GM13976 (cell line): ENCODE data around the gene RPL5.

Source experiments
- DNase-seq: peaks from one replicate; pipeline ENCODE4 v3.0.0; 2012; ENCODE audit warnings: low spot score
- in situ Hi-C: fragments of 300-500 bp; cut with MboI; formaldehyde crosslinking; loops from one replicate; pipeline ENCODE4 v1.12.0; 2022; ENCODE audit warnings: low sequenced_read_pairs, mixed read lengths, inconsistent platforms; ENCODE audit not compliant: unreplicated experiment
- TF ChIP-seq, protein P1 (sequence below): IDR thresholded peaks from 2 replicates; pipeline ENCODE4 v1.5.1; 2012; ENCODE audit warnings: borderline replicate concordance, mild to moderate bottlenecking; ENCODE audit not compliant: insufficient read depth; ENCODE audit errors: extremely low read depth, missing control alignments, control extremely low read depth

Gene RPL5

DNA sequence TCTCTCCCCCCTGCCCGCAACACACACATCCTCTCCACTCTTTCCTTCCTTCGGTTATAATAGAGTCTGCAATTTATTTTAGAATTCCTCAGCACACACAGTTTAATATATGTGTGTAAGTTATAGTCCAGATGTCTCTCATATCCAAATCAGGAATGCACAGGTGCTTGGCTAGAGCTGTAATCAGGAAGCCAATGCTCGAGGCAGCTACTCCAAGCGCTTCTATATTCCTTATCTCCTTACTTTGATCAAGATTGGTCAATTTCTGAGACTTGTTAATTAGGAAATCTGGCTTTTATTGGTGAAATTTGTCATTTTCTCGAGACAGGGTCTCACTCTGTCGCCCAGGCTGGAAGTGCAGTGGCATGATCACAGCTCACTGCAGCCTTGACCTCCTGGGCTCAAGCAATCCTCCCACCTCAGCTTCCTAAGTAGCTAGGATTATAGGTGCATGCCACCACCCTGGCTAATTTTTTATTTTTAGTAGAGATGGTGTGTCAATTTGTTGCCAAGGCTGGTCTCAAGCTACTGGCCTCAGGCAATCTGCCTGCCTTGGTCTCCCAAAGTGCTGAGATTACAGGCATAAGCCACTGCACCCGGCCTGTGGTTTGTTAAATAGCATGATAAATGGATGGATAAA is 27.7 kb downstream of the RPL5 start:
- in situ Hi-C loops = loop anchor here (5.0 to 10.0 kb wide), 2 partner anchors 95 to 133 kb away; no protein-coding TSS in a partner anchor
- DNase-seq = no peak
- TF ChIP-seq, protein P1, sequence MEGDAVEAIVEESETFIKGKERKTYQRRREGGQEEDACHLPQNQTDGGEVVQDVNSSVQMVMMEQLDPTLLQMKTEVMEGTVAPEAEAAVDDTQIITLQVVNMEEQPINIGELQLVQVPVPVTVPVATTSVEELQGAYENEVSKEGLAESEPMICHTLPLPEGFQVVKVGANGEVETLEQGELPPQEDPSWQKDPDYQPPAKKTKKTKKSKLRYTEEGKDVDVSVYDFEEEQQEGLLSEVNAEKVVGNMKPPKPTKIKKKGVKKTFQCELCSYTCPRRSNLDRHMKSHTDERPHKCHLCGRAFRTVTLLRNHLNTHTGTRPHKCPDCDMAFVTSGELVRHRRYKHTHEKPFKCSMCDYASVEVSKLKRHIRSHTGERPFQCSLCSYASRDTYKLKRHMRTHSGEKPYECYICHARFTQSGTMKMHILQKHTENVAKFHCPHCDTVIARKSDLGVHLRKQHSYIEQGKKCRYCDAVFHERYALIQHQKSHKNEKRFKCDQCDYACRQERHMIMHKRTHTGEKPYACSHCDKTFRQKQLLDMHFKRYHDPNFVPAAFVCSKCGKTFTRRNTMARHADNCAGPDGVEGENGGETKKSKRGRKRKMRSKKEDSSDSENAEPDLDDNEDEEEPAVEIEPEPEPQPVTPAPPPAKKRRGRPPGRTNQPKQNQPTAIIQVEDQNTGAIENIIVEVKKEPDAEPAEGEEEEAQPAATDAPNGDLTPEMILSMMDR = no peak

DNA sequence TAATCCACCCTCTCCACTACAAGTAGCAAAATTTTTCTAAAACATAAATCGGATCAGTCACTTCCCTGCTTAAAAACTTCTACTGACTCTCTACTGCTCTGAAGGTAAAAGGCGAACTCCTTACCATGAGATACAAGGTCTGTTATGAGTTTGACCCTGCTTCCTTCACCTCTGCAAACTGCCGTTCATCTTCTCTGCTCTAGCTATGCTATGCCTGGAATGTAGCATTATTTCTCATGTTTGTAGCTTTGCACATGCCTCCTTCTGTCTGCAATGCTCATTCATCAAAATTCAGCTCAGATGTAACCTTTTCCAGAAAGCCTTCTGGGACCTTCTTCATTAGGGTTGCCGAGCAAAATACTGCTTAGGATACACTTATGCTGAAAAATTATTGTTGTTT is 30.8 kb downstream of the RPL5 start:
- no peak for DNase-seq
- TF ChIP-seq, protein P1 = no peak
- in situ Hi-C loops = loop anchor here (10.0 kb wide), 1 partner anchor 92 kb away; no protein-coding TSS in a partner anchor

DNA sequence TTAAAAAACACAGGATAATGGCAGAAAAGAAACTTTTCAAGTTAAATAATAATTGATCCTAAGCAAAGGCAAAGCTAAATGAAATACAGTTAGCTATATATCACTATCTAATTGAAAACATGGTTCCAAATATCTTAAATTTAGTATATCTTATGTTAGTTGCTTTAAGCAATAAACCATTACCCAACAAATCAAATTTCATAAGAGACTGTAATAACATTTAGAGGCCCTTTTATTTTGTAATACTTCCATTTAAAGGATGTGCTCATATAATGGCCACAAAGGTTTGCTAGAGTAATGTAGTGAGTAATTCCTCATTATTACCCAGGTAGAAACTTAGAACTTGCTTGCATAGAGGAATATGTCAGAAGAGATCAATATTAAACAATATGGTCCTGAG is 32.3 kb downstream of the RPL5 start:
- no peak for DNase-seq
- in situ Hi-C loops = loop anchor here (10.0 kb wide), 1 partner anchor 91 kb away; no protein-coding TSS in a partner anchor
- TF ChIP-seq, protein P1 = no peak

DNA sequence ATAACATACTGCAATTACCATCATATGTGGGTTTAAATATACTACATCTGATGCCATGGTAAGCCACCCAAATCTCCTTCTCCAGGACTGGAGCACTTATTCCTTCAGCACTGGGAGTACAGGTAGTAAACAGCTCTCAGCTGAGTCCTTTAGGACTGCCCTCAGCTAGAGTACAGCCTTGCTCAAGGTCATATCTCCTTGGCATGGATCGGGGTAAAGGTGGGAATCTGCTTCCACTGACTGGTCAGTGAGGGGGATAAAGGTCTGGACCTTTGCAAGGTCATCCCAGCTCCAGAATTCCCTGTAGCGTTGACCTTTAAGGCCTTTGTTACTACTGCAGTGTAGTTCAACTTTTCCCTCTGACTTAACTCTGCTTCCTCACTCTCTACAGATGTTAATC is 38.8 kb downstream of the RPL5 start:
- TF ChIP-seq, protein P1 = no peak
- no peak for DNase-seq
- in situ Hi-C loops = no loop called here

DNA sequence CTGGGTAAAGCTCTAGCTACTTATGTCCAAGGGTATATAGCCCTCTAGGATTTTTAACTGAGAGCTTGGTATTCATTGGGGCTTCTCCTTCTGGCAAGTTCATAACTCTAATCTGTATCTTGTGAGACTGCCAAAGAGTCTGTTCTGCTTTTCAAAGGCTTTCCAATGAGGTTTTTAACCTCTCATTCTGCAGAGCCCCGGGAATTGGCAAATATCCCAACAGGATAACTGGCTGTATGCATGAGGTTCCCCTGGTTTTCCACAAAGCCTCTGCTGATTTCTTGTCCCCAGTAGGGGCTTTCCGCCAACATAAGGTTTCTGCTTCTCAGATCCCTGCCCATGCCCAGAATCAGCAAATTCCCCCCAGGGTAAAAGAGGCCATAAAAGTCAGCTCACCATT is 40.9 kb downstream of the RPL5 start:
- TF ChIP-seq, protein P1 = no peak
- in situ Hi-C loops = no loop called here
- DNase-seq = no peak

DNA sequence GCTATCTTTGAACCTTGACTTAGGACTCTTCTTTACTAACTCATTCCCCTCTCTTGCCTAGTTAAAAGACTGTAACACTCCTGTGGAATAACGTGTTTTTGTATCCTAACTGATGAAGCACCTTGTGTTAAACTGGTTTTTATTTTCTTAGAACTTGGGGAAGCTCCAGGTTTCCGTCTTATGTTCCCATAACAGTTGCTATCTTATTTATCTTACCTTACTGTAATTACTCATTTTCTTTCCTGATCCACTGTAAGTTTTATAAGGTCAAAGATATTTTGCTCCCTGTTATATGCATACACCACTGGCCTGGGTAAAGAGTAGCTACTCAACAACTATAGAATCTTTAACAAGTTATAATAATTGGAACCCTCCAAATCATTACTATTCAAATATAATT is 43.1 kb downstream of the RPL5 start:
- no peak for DNase-seq
- in situ Hi-C loops = no loop called here

More for the DNA sequence above, 43.1 kb downstream of the RPL5 start:
- TF ChIP-seq, protein P1 = no peak
